GM18861 (cell line): ENCODE measurements around the gene SHROOM2.
"Not testable (repeated sequence)": the region's sequence is repeated elsewhere in the genome, so short reads cannot be mapped to it uniquely, and the experiment has no call there.

Source experiments
- ATAC-seq: cut with Tn5 transposase; IDR thresholded peaks from one replicate; pipeline ENCODE4 v1.9.1; 2021; ENCODE audit not compliant: unreplicated experiment

The SHROOM2 gene

GRCh38 chrX:9785254-9785943 is 830 bp upstream of the SHROOM2 start:
- no peak for ATAC-seq

- ATAC-seq, result no peak
Measured at GRCh38 chrX:9786798-9787635, 788 bp downstream of the SHROOM2 start.

GRCh38 chrX:9788911-9789310 is 2.7 kb downstream of the SHROOM2 start:
- no peak for ATAC-seq

- no peak for ATAC-seq
Measured at GRCh38 chrX:9789555-9789954, 3.3 kb downstream of the SHROOM2 start.

- no peak for ATAC-seq
Measured at GRCh38 chrX:9790866-9791265, 4.6 kb downstream of the SHROOM2 start.

- no peak for ATAC-seq
Measured at GRCh38 chrX:9794495-9794894, 8.3 kb downstream of the SHROOM2 start.

- no peak for ATAC-seq
Measured at GRCh38 chrX:9797384-9798360, 11.4 kb downstream of the SHROOM2 start.

- no peak for ATAC-seq
Measured at GRCh38 chrX:9802737-9803136, 16.5 kb downstream of the SHROOM2 start.

GRCh38 chrX:9804444-9804843 is 18.2 kb downstream of the SHROOM2 start:
- ATAC-seq, result no peak

GRCh38 chrX:9805956-9806355 is 19.7 kb downstream of the SHROOM2 start:
- ATAC-seq, result no peak

- ATAC-seq, result no peak
Measured at GRCh38 chrX:9807355-9808182, 21.3 kb downstream of the SHROOM2 start.

GRCh38 chrX:9809876-9810275 is 23.6 kb downstream of the SHROOM2 start:
- not testable (repeated sequence) for ATAC-seq

GRCh38 chrX:9811086-9811485 is 24.9 kb downstream of the SHROOM2 start:
- not testable (repeated sequence) for ATAC-seq

GRCh38 chrX:9816084-9816700 is 30.0 kb downstream of the SHROOM2 start:
- ATAC-seq, result no peak

GRCh38 chrX:9821572-9821971 is 35.3 kb downstream of the SHROOM2 start:
- no peak for ATAC-seq

GRCh38 chrX:9824554-9824953 is 38.3 kb downstream of the SHROOM2 start:
- no peak for ATAC-seq

- ATAC-seq, result no peak
Measured at GRCh38 chrX:9825129-9825790, 39.0 kb downstream of the SHROOM2 start.

- ATAC-seq, result no peak
Measured at GRCh38 chrX:9825966-9826365, 39.7 kb downstream of the SHROOM2 start.
